GM12878 (cell line): ENCODE results near the gene LARGE1. TPM values are rescaled to one million over a fixed set of nuclear protein-coding genes. Genes with fewer than 3 reads are reported as not detected.

Experiments
- ATAC-seq: fragments of 200-7000 bp; cut with Tn5 transposase; 3 replicates; pipeline ENCODE4 v1.9.1; 2020; ENCODE audit warnings: mild to moderate bottlenecking, moderate library complexity
- BruUV-seq: library from RNA; stranded (reverse); fragments of 400-500 nt; replicated peaks from 2 replicates; lab custom pipeline; 2021; lab: Mats Ljungman, UMichigan
- CTCF ChIA-PET: fragments of 300-600 bp; sonication (Branson Sonifier 250); formaldehyde crosslinking; extraction: SDS; loops from one replicate; lab custom pipeline; 2021; ENCODE audit warnings: inconsistent platforms; lab: Yijun Ruan, JAX
- POLR2A ChIA-PET: fragments of 350-600 bp; formaldehyde crosslinking; extraction: SDS; loops from one replicate; lab custom pipeline; 2021; ENCODE audit warnings: inconsistent platforms; lab: Charles Lee
- RAD21 ChIA-PET: fragments of 300-600 bp; sonication (Branson Sonifier 250); formaldehyde crosslinking; loops from one replicate; lab custom pipeline; 2023; ENCODE audit warnings: antibody characterized with exemption; ENCODE audit not compliant: unreplicated experiment; lab: Charles Lee
- SMC1A ChIA-PET: fragments of 300-600 bp; sonication (Branson Sonifier 250); formaldehyde crosslinking; loops from one replicate; lab custom pipeline; 2023; ENCODE audit not compliant: unreplicated experiment, uncharacterized antibody; lab: Charles Lee
- DNase-seq: peaks from one replicate; pipeline ENCODE4 v3.0.0-alpha.2; 2011; ENCODE audit warnings: low read depth, low spot score
- FAIRE-seq: peaks from 3 replicates; lab custom pipeline; 2011; peaks lifted over from hg19 to GRCh38; lab: Jason Lieb, UNC
- H2AFZ ChIP-seq: 2 replicates; pipeline ENCODE4 v1.6.0; 2011; ENCODE audit warnings: low read depth, low read length, control low read depth; ENCODE audit not compliant: control insufficient read depth
- H3K27ac ChIP-seq: 2 replicates; pipeline ENCODE4 v1.5.1; 2011; ENCODE audit warnings: control low read depth; ENCODE audit not compliant: control insufficient read depth, insufficient read depth
- H3K27me3 ChIP-seq, 2 experiments: replicated peaks in 1 of 2; 2 replicates each; pipeline versions ENCODE4 v1.6.0 to v1.6.1; 2011; ENCODE audit warnings: low read length in 1 of 2; ENCODE audit not compliant: control insufficient read depth in 2 of 2, insufficient read depth in 2 of 2
- H3K36me3 ChIP-seq, 2 experiments: 2 replicates each; pipeline ENCODE4 v1.5.1; 2011; ENCODE audit warnings: low read length in 1 of 2; ENCODE audit not compliant: control insufficient read depth in 2 of 2, insufficient read depth in 2 of 2
- H3K4me1 ChIP-seq: 2 replicates; pipeline ENCODE4 v1.6.1; 2011; ENCODE audit warnings: mild to moderate bottlenecking, low read length, moderate library complexity, mixed read lengths; ENCODE audit not compliant: control insufficient read depth, insufficient read depth
- H3K4me2 ChIP-seq: 2 replicates; pipeline ENCODE4 v1.6.0; 2011; ENCODE audit warnings: control low read depth; ENCODE audit not compliant: control insufficient read depth, insufficient read depth
- H3K4me3 ChIP-seq: fragments of 200-600 bp; sonication (generic); 2 replicates; pipeline ENCODE4 v1.5.1; 2016
- H3K79me2 ChIP-seq: 2 replicates; pipeline ENCODE4 v1.6.0; 2011; ENCODE audit warnings: low read length; ENCODE audit not compliant: control insufficient read depth, insufficient read depth
- H3K9ac ChIP-seq: 2 replicates; pipeline ENCODE4 v1.8.0; 2011; ENCODE audit warnings: low read length, control low read depth, mixed read lengths; ENCODE audit not compliant: control insufficient read depth, insufficient read depth
- H3K9me3 ChIP-seq: replicated peaks from 3 replicates; pipeline ENCODE4 v1.5.1; 2011; ENCODE audit warnings: mild to moderate bottlenecking, low read length; ENCODE audit not compliant: control insufficient read depth, insufficient read depth
- H4K20me1 ChIP-seq: 2 replicates; pipeline ENCODE4 v1.6.0; 2011; ENCODE audit not compliant: control insufficient read depth, insufficient read depth
- BACH1 ChIP-seq: fragments of 450-650 bp; IDR thresholded peaks from 2 replicates; pipeline ENCODE4 v1.6.1; 2017; ENCODE audit warnings: mild to moderate bottlenecking, borderline replicate concordance
- BRCA1 ChIP-seq: IDR thresholded peaks from 2 replicates; pipeline ENCODE4 v1.6.1; 2011; ENCODE audit warnings: low read depth, low read length, improper control_type of control experiment
- CHD1 ChIP-seq: IDR thresholded peaks from 2 replicates; pipeline ENCODE4 v1.6.1; 2012; ENCODE audit warnings: low read depth, low read length, improper control_type of control experiment
- CHD2 ChIP-seq: IDR thresholded peaks from 2 replicates; pipeline ENCODE4 v1.6.1; 2011; ENCODE audit warnings: low read depth, low read length, improper control_type of control experiment, borderline replicate concordance
- CHD4 ChIP-seq: fragments of 200-600 bp; sonication (generic); IDR thresholded peaks from 2 replicates; pipeline ENCODE4 v1.6.1; 2016; ENCODE audit warnings: mild to moderate bottlenecking
- GABPA ChIP-seq: IDR thresholded peaks from 2 replicates; pipeline ENCODE4 v1.6.1; 2014; ENCODE audit warnings: antibody characterized with exemption, low read depth, mild to moderate bottlenecking, inconsistent platforms
- GATAD2B ChIP-seq: fragments of 450-650 bp; conservative IDR thresholded peaks from 2 replicates; pipeline ENCODE4 v1.6.1; 2017; ENCODE audit warnings: low read depth, mild to moderate bottlenecking, moderate library complexity
- HDAC2 ChIP-seq: fragments of 200-600 bp; sonication (generic); IDR thresholded peaks from 2 replicates; pipeline ENCODE4 v1.6.1; 2017
- IKZF1 ChIP-seq: fragments of 450-650 bp; conservative IDR thresholded peaks from 2 replicates; pipeline ENCODE4 v1.6.1; 2017; ENCODE audit warnings: antibody characterized with exemption, mild to moderate bottlenecking
- KLF5 ChIP-seq: fragments of 450-650 bp; IDR thresholded peaks from 2 replicates; pipeline ENCODE4 v1.6.1; 2014; ENCODE audit warnings: mild to moderate bottlenecking; ENCODE audit not compliant: partially characterized antibody
- MEF2B ChIP-seq: fragments of 450-650 bp; IDR thresholded peaks from 2 replicates; pipeline ENCODE4 v1.6.1; 2018; ENCODE audit warnings: mild to moderate bottlenecking, moderate library complexity; ENCODE audit not compliant: partially characterized antibody, poor library complexity, severe bottlenecking
- MYC ChIP-seq: IDR thresholded peaks from 2 replicates; pipeline ENCODE4 v1.6.1; 2011; ENCODE audit warnings: mild to moderate bottlenecking, low read length, moderate library complexity, inconsistent platforms; ENCODE audit not compliant: insufficient read depth, insufficient replicate concordance, insufficient read length, severe bottlenecking
- PAX5 ChIP-seq: IDR thresholded peaks from 2 replicates; pipeline ENCODE4 v1.6.1; 2011; ENCODE audit warnings: low read depth, low read length, borderline replicate concordance
- POLR2AphosphoS5 ChIP-seq: IDR thresholded peaks from 2 replicates; pipeline ENCODE4 v1.6.1; 2011; ENCODE audit warnings: mild to moderate bottlenecking, low read length, inconsistent platforms
- SIX5 ChIP-seq: IDR thresholded peaks from 2 replicates; pipeline ENCODE4 v1.6.1; 2011; ENCODE audit warnings: mild to moderate bottlenecking, low read depth, low read length, moderate library complexity; ENCODE audit not compliant: severe bottlenecking
- SUZ12 ChIP-seq: fragments of 200-600 bp; sonication (generic); IDR thresholded peaks from one replicate; pipeline ENCODE4 v1.6.1; 2018; ENCODE audit warnings: antibody characterized with exemption, mild to moderate bottlenecking; ENCODE audit not compliant: unreplicated experiment
- WRNIP1 ChIP-seq: IDR thresholded peaks from 2 replicates; pipeline ENCODE4 v1.6.1; 2011; ENCODE audit warnings: low read depth, low read length, improper control_type of control experiment, borderline replicate concordance
- ZBED1 ChIP-seq: IDR thresholded peaks from 2 replicates; pipeline ENCODE4 v1.6.1; 2016; ENCODE audit warnings: borderline replicate concordance
- ZNF207 ChIP-seq: fragments of 450-650 bp; IDR thresholded peaks from 2 replicates; pipeline ENCODE4 v1.6.1; 2014; ENCODE audit warnings: antibody characterized with exemption, mild to moderate bottlenecking, borderline replicate concordance
- WGBS: methylation state at CpG from one replicate; pipeline ENCODE4 v1.1.6; 2016; ENCODE audit warnings: low lambda C conversion rate; ENCODE audit not compliant: insufficient replicate concordance, insufficient coverage; ENCODE audit errors: missing lambda C conversion rate; 5-methylcytosine and 5-hydroxymethylcytosine counted together
- in situ Hi-C: fragments of 300-500 bp; cut with MboI; formaldehyde crosslinking; loops from 9 replicates; pipeline ENCODE4 v1.14.3; 2018; ENCODE audit warnings: mixed read lengths
- intact Hi-C: fragments of 100-400 bp; cut with micrococcal nuclease; formaldehyde crosslinking; loops from one replicate; pipeline ENCODE4 v1.14.2; 2022; ENCODE audit not compliant: unreplicated experiment
- polyA plus RNA-seq, 11 experiments: library from polyadenylated mRNA; depleted of rRNA in 4 of 11; unstranded in 6 of 11; stranded (reverse) in 5 of 11; fragments of >200 nt; fragmentation: Nextera tagmentation in 4 of 11; fragmentation: Illumina TruSeq in 1 of 11; extraction: Ambion mirVana in 4 of 11; extraction: Trizol in 1 of 11; gene quantifications; 1 replicate in 1 of 11; 2 replicates in 10 of 11; pipeline versions ENCODE4 v1.2.1 to v1.2.3, GENCODE V29; 2011 to 2016; ENCODE audit warnings: inconsistent platforms in 2 of 11, missing spikeins in 2 of 11, low read depth in 1 of 11
- total RNA-seq, 4 experiments: library from RNA; depleted of rRNA in 3 of 4; stranded (reverse); fragments of >200 nt in 3 of 4; fragmentation: Illumina TruSeq in 1 of 4; extraction: Trizol in 1 of 4; gene quantifications; 2 replicates each; pipeline versions ENCODE4 v1.2.1 to v1.2.3, GENCODE V29; 2013 to 2021
- TF ChIP-seq, protein P1 (sequence below): IDR thresholded peaks from 2 replicates; pipeline ENCODE4 v1.6.1; 2011; ENCODE audit warnings: borderline replicate concordance, low read depth, mild to moderate bottlenecking, moderate library complexity, low read length; ENCODE audit not compliant: insufficient read depth, poor library complexity, severe bottlenecking
- TF ChIP-seq, protein P2 (sequence below): fragments of 450-650 bp; IDR thresholded peaks from 2 replicates; pipeline ENCODE4 v1.6.1; 2017; ENCODE audit warnings: low read depth, mild to moderate bottlenecking, moderate library complexity

LARGE1 gene
- total and polyA plus RNA-seq, 10 of the 15 experiments (the other 5 are each of a cell fraction or from before 2014, with no cell fraction given) = 3.2 to 41.4 (median 17.3) TPM

DNA sequence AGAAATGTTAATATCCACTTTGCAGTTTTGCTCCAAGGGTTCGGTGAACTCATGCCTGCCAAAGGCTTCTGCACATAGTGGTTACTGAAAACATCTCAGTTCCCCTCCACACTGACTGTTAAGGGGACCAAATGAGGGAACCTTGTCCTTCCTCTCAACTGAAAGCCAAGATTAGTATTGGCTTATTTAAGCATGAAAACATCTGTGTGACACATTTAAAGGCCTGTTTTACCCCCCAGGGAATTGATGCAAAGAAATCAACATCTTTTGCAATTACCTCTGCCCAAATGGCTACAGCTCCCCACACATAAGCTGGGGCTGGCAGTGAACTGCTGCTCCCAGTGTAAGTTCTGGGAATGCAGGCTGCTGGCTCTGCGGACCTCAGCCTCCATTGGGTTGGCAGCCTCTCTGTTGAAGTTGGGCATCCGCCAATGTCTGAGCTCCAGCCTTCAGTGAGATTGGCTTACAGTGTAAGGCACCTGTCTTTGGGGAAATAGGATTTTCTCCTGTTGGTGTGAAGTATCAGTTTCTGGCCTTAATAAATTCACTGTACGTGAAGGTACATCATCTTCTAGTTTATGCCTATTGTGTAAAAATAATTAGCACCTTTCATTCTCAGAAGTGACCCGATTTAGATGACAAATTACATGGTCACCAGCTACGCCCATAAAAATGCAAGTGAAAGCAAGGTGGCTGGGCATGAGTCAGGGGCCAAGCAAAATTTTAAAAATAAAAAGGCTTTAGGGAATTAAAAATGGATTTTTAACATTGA, 648.7 kb downstream of the LARGE1 start:
- POLR2A ChIA-PET = interaction anchor here (1.2 to 4.0 kb wide), 3 partner anchors 24 to 28 kb away, joined by 3 to 11 read pairs (median 9); no protein-coding TSS in a partner anchor
- peak; percentile 98 for TF ChIP-seq MEF2B
- 0 out of 2 replicates have a peak, but pooled peaks have one; percentile 29 for TF ChIP-seq CHD2
- TF ChIP-seq WRNIP1 = no peak
- no peak for TF ChIP-seq GABPA
- TF ChIP-seq BRCA1 = no peak
- no peak; the same call in 1 of the 2 replicates for TF ChIP-seq BACH1
- TF ChIP-seq, protein P1, sequence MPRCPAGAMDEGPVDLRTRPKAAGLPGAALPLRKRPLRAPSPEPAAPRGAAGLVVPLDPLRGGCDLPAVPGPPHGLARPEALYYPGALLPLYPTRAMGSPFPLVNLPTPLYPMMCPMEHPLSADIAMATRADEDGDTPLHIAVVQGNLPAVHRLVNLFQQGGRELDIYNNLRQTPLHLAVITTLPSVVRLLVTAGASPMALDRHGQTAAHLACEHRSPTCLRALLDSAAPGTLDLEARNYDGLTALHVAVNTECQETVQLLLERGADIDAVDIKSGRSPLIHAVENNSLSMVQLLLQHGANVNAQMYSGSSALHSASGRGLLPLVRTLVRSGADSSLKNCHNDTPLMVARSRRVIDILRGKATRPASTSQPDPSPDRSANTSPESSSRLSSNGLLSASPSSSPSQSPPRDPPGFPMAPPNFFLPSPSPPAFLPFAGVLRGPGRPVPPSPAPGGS = peak; percentile 20
- TF ChIP-seq, protein P2, sequence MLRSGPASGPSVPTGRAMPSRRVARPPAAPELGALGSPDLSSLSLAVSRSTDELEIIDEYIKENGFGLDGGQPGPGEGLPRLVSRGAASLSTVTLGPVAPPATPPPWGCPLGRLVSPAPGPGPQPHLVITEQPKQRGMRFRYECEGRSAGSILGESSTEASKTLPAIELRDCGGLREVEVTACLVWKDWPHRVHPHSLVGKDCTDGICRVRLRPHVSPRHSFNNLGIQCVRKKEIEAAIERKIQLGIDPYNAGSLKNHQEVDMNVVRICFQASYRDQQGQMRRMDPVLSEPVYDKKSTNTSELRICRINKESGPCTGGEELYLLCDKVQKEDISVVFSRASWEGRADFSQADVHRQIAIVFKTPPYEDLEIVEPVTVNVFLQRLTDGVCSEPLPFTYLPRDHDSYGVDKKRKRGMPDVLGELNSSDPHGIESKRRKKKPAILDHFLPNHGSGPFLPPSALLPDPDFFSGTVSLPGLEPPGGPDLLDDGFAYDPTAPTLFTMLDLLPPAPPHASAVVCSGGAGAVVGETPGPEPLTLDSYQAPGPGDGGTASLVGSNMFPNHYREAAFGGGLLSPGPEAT = peak; percentile 60; the same call in 1 of the 2 replicates
- TF ChIP-seq POLR2AphosphoS5 = no peak; the same call in 1 of the 2 replicates
- peak; percentile 94 for TF ChIP-seq IKZF1
- peak; percentile 80 for TF ChIP-seq GATAD2B
- TF ChIP-seq ZBED1 = no peak
- no peak for TF ChIP-seq ZNF207
- TF ChIP-seq SUZ12 = no peak
- peak; percentile 69 for TF ChIP-seq PAX5
- no peak for TF ChIP-seq KLF5
- no peak for TF ChIP-seq MYC
- no peak for TF ChIP-seq HDAC2
- TF ChIP-seq CHD4 = no peak
- TF ChIP-seq CHD1 = no peak
- TF ChIP-seq SIX5 = no peak

More for the DNA sequence above, 648.7 kb downstream of the LARGE1 start:
- RAD21 ChIA-PET = interaction anchor here (1.2 to 9.6 kb wide), 15 partner anchors 20 to 297 kb away, joined by 3 to 167 read pairs (median 6); no protein-coding TSS in a partner anchor
- Histone ChIP-seq H3K27me3 (no peaks in the 10 kb centered on the region), H3K27ac (peak overlapping the region; percentile 88), H3K9me3 (no peaks in the 10 kb centered on the region), H2AFZ (no peak overlapping the region), H4K20me1 (no peaks in the 10 kb centered on the region), H3K9ac (peak overlapping the region; percentile 51; the same call in 1 of the 2 replicates), H3K4me1 (peaks cover 56% of the 10 kb centered on the region), H3K4me3 (peak overlapping the region; percentile 3; the same call in 1 of the 2 replicates), H3K36me3 (no peaks in the 10 kb centered on the region), H3K79me2 (no peaks in the 10 kb centered on the region), H3K4me2 (peak overlapping the region; percentile 80)
- 9% methylated on average over 6 of the region's 6 CpGs for WGBS
- SMC1A ChIA-PET = interaction anchor here (0.7 to 10.9 kb wide), 20 partner anchors 16 to 297 kb away, joined by 3 to 156 read pairs (median 6); no protein-coding TSS in a partner anchor
- intact Hi-C loops (loop anchor here (1.0 kb wide), 3 partner anchors 24 to 28 kb away; no protein-coding TSS in a partner anchor), in situ Hi-C loops (no loop called here)
- DNase-seq (peak; percentile 95), FAIRE-seq (no peak), ATAC-seq (peak; percentile 86)
- no TSS peak for BruUV-seq
- CTCF ChIA-PET = interaction anchor here (0.6 to 10.6 kb wide), 14 partner anchors 16 to 837 kb away, joined by 3 to 157 read pairs (median 16); no protein-coding TSS in a partner anchor
